ENCODE measurements around the gene VAV3. TPM values are rescaled to one million over a fixed set of nuclear protein-coding genes. Genes with fewer than 3 reads are reported as not detected.

VAV3 gene
- total RNA-seq, 1 donor from 2014 or later = 25.8 TPM

GRCh38 chr1:107563441-107563840 lies 401.5 kb downstream of the VAV3 start:
- no peak for TF ChIP-seq CTCF (IDR thresholded peaks at IDR 0.05; ENCODE audit: partially characterized antibody, unreplicated experiment)
- Mint-ChIP-seq H3K9me3 (ENCODE audit: unreplicated experiment) (no peaks in the 10 kb centered on the region), H3K36me3 (ENCODE audit: unreplicated experiment) (no peaks in the 10 kb centered on the region), H3K27me3 (ENCODE audit: unreplicated experiment) (peaks cover 1% of the 10 kb centered on the region), H3K27ac (ENCODE audit: unreplicated experiment) (no peak overlapping the region), H3K4me1 (ENCODE audit: low read depth, unreplicated experiment) (peaks cover 2% of the 10 kb centered on the region), H3K4me3 (ENCODE audit: unreplicated experiment) (no peak overlapping the region)
- DNase-seq = no peak

- Mint-ChIP-seq H3K4me3 (ENCODE audit: unreplicated experiment) (no peak overlapping the region), H3K27ac (ENCODE audit: unreplicated experiment) (no peak overlapping the region), H3K9me3 (ENCODE audit: unreplicated experiment) (no peaks in the 10 kb centered on the region), H3K36me3 (ENCODE audit: unreplicated experiment) (no peaks in the 10 kb centered on the region), H3K4me1 (ENCODE audit: low read depth, unreplicated experiment) (peaks cover 2% of the 10 kb centered on the region), H3K27me3 (ENCODE audit: unreplicated experiment) (no peaks in the 10 kb centered on the region)
- TF ChIP-seq CTCF (IDR thresholded peaks at IDR 0.05; ENCODE audit: partially characterized antibody, unreplicated experiment) = no peak
- DNase-seq = no peak
These were observed 405.1 kb downstream of the VAV3 start for GRCh38 chr1:107559881-107560280.

- Mint-ChIP-seq H3K27ac (ENCODE audit: unreplicated experiment) (no peak overlapping the region), H3K4me3 (ENCODE audit: unreplicated experiment) (no peak overlapping the region), H3K27me3 (ENCODE audit: unreplicated experiment) (no peaks in the 10 kb centered on the region), H3K9me3 (ENCODE audit: unreplicated experiment) (no peaks in the 10 kb centered on the region), H3K4me1 (ENCODE audit: low read depth, unreplicated experiment) (peaks cover 2% of the 10 kb centered on the region), H3K36me3 (ENCODE audit: unreplicated experiment) (no peaks in the 10 kb centered on the region)
- no peak for TF ChIP-seq CTCF (IDR thresholded peaks at IDR 0.05; ENCODE audit: partially characterized antibody, unreplicated experiment)
- DNase-seq = no peak
These were observed 407.9 kb downstream of the VAV3 start for GRCh38 chr1:107557095-107557494.

- Mint-ChIP-seq H3K36me3 (ENCODE audit: unreplicated experiment) (no peaks in the 10 kb centered on the region), H3K9me3 (ENCODE audit: unreplicated experiment) (no peaks in the 10 kb centered on the region), H3K27ac (ENCODE audit: unreplicated experiment) (no peak overlapping the region), H3K27me3 (ENCODE audit: unreplicated experiment) (no peaks in the 10 kb centered on the region), H3K4me1 (ENCODE audit: low read depth, unreplicated experiment) (peaks cover 3% of the 10 kb centered on the region), H3K4me3 (ENCODE audit: unreplicated experiment) (no peak overlapping the region)
- no peak for DNase-seq
- TF ChIP-seq CTCF (IDR thresholded peaks at IDR 0.05; ENCODE audit: partially characterized antibody, unreplicated experiment) = no peak
These were observed 409.4 kb downstream of the VAV3 start for GRCh38 chr1:107555578-107555977.

GRCh38 chr1:107552781-107553180 lies 412.2 kb downstream of the VAV3 start:
- no peak for DNase-seq
- no peaks in the 10 kb centered on the region for H3K36me3 Mint-ChIP-seq (ENCODE audit: unreplicated experiment)
- no peak overlapping the region for H3K4me3 Mint-ChIP-seq (ENCODE audit: unreplicated experiment)

More at GRCh38 chr1:107552781-107553180, 412.2 kb downstream of the VAV3 start:
- no peak for TF ChIP-seq CTCF (IDR thresholded peaks at IDR 0.05; ENCODE audit: partially characterized antibody, unreplicated experiment)
- Mint-ChIP-seq H3K27ac (ENCODE audit: unreplicated experiment) (no peak overlapping the region), H3K9me3 (ENCODE audit: unreplicated experiment) (no peaks in the 10 kb centered on the region), H3K27me3 (ENCODE audit: unreplicated experiment) (peaks cover 1% of the 10 kb centered on the region), H3K4me1 (ENCODE audit: low read depth, unreplicated experiment) (peaks cover 3% of the 10 kb centered on the region)
